AG08395 (cell line): ENCODE measurements around the gene KCNIP3.
"Not testable (repeated sequence)": the region's sequence is repeated elsewhere in the genome, so short reads cannot be mapped to it uniquely, and the experiment has no call there.

Source experiments
- DNase-seq: peaks from one replicate; pipeline ENCODE4 v3.0.0; 2012; ENCODE audit warnings: mixed read lengths, low spot score

The KCNIP3 gene

DNA sequence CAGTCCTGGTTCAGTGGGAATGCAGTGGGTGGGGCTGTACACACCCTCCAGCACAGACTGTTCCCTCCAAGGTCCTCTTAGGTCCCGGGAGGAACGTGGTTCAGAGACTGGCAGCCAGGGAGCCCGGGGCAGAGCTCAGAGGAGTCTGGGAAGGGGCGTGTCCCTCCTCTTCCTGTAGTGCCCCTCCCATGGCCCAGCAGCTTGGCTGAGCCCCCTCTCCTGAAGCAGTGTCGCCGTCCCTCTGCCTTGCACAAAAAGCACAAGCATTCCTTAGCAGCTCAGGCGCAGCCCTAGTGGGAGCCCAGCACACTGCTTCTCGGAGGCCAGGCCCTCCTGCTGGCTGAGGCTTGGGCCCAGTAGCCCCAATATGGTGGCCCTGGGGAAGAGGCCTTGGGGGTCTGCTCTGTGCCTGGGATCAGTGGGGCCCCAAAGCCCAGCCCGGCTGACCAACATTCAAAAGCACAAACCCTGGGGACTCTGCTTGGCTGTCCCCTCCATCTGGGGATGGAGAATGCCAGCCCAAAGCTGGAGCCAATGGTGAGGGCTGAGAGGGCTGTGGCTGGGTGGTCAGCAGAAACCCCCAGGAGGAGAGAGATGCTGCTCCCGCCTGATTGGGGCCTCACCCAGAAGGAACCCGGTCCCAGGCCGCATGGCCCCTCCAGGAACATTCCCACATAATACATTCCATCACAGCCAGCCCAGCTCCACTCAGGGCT lies 87.9 kb downstream of the KCNIP3 start:
- DNase-seq, result no peak

DNA sequence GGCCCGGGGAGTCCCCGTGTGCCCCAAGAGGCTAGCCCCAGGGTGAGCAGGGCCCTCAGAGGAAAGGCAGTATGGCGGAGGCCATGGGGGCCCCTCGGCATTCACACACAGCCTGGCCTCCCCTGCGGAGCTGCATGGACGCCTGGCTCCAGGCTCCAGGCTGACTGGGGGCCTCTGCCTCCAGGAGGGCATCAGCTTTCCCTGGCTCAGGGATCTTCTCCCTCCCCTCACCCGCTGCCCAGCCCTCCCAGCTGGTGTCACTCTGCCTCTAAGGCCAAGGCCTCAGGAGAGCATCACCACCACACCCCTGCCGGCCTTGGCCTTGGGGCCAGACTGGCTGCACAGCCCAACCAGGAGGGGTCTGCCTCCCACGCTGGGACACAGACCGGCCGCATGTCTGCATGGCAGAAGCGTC lies 88.4 kb downstream of the KCNIP3 start:
- no peak for DNase-seq

GRCh38 chr2:95386031-95386430 lies 88.9 kb downstream of the KCNIP3 start:
- no peak for DNase-seq

DNA sequence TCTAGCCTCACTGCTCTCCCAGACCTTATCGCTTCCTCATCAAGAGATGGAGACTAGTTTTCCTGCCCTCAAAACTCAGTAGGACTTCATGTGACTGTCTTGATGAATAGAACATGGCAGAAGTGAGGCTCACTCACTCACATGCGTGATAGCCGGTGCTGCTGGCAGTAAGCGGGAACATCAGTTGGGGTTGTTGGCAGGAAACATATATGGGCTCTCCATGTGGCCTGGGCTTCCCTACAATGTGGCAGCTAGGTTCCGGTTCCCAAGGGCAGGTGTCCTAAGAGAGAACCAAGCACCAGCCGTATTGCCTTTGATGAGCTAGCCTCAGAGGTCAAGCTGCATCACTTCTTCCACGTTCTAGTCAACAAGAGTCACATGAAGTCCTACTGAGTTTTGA lies 90.2 kb downstream of the KCNIP3 start:
- DNase-seq, result no peak

DNA sequence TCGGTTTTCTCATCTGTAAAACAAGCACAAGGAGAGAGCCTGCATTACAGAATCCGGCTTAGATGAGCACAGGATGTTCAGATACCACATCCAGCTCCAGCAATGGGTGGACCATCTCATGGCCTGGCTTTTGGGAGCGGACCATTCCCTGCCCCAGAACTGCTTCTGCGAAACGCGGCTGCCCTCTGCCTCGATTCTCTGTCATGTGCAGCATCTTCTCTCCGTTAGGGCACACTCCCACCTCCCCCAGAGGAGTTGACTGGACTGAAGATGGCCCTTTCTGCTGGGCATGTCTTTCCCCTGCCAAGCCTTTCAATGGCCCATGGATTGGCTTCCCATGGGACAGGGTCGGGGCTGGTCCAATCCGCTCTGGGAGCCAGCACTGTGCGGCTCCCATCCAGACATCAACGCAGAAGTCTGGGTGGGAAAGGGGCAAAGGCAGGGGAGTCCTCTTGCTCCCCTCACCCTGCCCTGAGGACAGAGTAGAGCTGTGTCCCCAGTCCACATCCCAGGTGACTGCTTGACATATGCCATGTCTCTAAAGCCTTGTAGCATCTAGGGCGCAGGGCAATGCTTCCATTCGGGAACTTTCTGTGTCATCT lies 91.0 kb downstream of the KCNIP3 start:
- DNase-seq, result no peak

DNA sequence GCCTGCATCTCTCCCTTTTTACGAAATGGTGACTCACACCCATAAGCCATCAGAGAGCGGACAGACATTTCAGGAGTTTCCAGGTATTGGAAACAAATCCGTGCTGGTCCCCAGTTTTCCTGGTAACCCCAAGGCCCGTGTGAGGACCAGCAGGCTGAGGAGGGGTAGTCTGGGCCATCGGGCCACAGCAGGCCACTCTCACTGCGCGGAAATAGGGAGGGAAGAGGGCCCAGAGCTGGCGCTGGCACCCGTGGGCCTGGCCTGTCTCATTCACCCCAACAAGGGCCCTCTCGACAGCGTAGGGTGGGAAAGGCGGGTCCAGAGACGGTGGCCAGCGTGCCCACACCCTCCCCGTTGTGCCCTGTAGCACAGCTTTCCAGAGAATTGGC lies 91.7 kb downstream of the KCNIP3 start:
- DNase-seq, result no peak

DNA sequence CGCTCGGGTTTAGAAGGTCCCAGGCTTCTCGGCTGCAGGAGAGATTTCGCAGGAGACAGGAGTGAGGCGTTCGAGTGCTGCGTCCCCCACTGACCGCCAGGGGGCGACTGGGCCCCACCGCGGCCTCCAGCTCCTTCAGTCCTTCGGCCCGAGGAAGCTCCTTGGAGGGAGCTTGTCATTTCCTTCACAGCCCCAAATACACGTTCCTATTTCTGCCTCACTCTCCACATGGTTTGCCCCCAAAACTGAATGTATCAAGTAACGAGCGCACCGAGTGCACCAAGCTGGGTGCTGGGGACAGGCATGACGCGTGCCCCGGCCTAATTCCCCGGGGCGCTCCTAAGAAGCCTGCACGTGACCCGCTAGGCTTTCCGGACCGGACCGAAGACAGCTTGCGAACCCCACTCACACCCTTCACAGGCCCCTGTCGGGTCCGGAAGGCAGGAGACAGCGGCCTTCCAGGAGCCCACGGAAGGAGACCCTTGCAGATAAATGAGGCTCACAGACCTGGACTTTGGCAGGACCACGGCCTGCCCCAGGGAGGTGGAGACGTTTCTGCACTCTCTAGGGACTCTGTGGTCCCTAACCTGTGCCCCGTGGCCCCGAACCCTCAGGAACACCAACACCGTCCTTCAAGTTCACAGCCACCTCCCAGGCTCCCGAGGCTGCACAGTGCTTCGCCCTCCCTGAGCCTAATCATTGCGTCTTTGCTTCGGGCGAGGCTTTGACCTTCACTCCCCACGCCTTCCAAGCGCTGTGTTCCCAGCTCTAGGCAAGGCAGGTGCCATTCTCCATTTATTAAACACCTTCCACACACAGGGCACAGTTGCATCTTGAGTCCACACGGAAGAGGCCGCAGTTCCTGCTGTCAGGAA lies 92.3 kb downstream of the KCNIP3 start:
- DNase-seq, result peak; percentile 87

DNA sequence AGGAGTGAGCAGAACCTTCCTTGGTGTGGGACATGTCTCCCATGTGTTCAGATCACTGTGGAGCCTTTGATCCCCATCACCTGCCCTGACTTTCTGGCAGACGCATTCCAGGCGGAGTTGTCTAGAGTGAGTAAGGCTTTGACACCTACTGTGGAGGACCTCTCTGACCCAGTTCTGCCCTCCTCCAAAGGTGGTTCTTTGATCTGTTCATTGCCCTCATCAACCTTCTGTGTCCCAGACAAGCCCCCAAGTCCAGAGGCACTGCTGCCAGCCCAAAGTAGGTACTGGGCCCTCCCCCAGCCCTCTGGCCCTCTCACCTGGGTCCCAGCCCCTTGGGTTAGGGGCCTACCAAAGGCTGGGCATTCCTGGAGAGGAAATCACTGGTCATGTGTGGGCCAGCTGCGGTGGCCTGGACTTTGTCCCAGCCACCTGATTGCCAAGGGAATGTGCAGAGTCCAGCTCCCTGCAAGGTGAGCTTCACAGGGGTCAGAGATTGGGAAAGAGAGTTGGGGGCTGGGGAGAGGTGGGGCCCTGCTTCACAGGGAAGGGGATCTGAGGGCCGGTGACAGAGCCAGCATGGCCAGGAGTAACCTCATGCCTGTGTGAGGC lies 93.2 kb downstream of the KCNIP3 start:
- DNase-seq, result no peak

DNA sequence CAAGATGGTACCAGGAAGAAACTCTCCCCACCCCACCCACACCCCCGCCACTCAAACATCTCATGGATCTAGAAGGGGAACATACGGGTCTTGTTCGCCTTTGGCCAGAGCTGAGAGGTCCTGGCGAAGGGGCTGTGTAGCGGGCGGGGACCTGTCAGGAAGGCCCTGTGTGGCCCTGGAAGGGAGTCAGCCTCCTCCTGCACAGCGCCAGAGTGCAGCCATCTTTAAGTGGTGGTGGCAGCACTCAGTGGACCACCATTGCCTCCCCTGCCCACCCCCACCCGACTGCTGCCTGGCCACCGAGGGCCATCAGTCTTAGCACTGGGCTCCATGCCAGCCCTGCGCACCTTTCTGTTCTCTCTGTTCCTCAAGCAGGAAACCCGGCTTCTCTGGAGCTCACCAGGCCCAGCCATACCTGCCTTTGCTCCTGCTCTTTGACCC lies 93.8 kb downstream of the KCNIP3 start:
- DNase-seq, result no peak

DNA sequence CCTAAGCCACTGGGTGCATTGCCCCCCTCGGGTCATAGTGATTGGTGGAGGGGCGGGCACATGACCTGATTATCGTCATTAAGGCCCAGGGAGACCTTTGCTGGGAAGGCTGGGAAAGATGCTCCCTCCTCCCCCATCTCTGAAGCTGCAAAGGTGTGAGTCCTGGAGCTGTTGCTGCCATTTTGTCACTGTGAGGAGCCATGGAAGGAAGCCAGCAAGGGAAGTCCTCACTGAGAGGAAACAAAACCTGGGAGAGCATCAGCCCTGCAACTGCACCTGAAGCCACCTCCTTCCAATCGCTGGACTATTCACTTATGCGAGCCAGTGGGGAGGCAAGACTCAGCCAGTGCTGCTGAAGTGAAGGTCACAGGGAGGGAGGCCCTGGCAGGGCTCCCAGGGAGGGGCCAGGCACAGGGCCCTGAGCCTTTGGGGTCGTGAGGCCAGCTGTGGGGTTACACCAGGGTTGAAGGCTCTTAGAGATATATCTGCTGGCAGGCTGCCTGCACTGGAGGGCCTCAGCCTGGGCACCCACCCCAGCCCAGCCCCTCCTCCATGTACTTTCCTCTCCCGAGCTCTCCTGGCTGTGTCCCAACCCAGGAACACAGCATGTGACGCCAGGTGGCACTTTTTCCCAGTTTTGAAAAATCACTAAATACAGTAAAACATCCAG lies 94.6 kb downstream of the KCNIP3 start:
- no peak for DNase-seq

DNA sequence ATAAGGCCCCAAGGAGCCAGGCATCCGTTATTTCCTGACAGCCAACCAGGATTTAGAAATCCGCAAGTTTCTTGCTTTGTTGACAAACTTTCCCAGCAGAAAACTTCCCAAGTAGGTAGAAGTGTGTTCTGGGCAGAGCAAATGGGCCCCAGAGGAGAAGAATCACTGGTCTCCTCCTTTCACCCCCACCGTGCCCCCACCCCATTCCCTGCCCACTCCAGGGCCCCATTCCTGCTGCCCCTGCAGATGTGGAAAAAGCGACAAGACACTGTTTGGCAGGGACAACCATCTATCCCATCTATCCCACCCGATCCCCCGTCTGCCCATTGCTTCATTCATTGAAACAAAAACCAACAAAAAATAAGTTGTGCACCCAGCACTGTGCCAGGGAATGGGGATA lies 95.2 kb downstream of the KCNIP3 start:
- no peak for DNase-seq

DNA sequence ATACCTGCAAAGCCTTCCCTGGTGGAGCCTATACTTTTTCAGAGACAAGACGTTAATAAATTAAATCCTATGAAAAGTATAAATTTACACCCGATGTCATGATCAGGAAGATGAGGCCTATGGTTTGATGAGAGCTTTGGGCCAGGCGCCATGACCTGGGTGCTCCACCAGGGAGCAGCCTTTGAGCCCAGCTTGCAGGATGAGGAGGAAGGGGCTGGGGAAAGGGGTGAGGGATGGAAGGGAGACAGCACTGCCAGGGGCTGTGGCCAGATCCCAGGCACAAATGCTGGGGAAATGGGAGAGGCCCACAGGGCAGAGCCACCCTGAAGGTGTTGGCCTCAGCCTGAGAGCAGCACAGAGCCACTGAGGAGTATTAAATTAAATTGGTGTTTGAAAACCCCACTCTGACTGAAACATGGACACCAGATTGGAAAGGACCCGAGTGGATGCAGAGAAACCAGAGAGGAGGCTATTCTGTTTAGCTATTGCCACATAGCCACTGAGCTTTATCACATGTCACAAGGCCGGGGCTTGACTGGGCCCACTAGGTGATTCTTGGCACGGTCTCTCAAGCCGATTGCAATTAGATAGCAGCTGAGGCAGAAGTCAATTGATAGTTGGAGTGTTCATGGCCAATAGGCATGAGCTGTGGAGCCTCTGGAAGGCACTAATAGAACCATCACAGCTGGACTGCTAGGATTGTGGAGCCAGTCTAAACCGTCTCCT lies 95.7 kb downstream of the KCNIP3 start:
- DNase-seq, result no peak

DNA sequence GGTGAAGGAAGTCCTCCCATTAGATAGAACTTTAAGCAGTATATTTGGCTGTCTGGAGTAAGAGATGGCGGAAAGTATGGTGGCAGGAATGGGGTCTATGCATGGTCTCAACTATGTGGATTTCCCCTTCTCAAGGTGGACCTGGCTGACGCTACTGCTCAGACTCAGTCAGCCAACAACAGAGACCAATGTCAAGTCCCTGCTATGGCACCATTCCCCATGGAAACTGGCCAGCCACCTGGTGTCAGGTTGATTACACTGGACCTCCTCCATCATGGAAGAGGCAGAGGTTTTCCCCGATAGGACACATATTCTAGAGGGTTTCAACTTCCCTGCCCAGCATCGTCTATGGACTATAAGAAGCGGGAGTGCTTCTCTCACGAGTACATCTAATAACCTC lies 96.8 kb downstream of the KCNIP3 start:
- no peak for DNase-seq

DNA sequence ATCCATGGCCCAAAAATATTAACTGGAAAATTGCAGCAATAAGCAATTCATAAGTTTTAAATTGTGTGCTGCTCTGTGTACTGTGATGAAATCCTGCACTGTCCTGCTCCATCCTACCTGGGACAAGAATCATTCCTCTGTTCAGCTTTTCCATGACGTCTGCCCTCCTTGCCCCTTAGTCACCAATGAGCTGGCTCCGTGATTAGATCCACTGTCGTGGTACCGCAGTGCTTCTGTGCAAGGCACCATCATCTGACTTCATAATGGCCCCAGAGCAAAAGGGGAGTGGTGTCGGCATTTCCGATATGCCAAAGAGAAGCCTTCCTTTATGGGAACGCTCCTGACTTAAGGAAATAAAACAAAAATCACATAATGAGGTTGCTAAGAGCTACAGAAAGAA lies 101.9 kb downstream of the KCNIP3 start:
- no peak for DNase-seq

DNA sequence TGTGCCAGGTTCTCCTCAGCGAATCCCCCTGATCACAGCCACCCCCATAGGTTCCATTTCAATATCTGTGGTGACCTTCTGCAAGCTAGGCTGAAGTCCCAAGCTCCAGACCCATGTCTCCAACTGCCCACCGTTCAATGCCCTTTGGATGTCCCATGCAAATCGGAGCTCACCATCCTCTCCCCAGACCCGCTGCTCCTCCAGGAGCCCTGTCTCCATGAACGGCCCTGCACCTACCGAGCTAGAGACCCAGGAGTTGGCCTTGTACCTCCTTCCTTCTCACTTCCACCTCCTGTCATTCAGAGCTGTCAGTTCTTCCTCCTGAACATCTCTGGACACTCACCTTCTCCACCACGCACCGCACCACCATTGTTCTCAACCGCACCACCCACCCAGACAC lies 104.3 kb downstream of the KCNIP3 start:
- DNase-seq, result no peak

DNA sequence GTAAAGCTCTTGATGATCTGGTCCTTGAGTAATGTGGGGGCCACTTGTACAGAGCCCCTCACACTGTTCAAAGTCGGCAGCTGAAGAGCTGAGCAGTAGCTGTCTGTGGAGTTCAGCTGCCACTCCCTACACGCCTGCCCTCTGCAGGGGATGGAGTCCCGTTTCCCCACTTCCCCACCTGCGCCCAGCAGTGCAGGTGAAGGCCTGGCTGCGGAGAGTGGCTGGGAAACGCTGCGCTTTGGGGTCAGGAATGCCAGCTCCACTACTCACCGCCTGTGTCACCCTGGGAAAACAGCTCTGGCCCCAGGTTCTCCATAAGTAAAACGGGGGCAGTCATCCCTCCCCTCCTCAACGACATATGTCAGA lies 104.8 kb downstream of the KCNIP3 start:
- not testable (repeated sequence) for DNase-seq

DNA sequence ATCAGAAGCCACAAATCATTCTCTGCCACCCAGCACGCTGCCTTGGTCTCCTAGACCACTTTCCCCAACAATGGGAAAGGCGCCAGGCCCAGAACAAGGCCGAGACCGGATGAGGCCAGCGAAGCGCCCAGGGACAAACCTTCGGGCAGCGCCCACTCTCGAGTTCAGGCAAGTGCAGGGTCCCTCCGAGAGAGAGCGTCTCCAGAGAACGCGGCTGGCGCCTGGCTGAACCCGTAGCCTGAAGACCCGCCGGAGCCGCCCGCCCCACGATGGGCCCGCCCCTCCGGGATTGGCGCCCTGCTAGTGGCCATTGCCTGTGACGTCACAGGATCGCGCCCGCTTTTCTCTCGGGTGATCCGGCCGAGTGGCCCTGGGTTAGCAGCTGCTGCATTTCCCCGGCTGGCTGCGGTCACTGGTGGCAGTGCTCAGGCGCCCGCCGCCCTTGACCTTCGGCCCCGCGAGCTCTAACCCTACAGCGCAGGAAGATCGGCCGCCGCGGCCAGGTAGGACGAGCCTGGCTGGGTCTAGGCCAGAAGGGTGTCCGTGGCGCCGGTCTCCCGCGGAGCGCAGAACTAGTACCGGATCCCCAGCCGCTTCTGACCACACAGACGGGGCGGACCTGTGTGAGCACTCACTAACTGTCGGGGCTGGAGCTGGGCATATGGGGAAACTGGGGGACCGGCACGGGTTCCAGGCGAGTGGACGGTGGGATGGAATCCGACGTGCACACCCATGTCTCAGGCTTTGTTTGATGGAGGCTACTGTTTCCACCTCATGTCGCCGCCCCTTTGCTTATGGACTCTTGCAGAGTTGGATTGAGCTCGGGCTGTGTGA lies 105.4 kb downstream of the KCNIP3 start, which contains the start of gene FAHD2A:
Gene FAHD2A, plus strand, starts transcription at position 339 of the 834 bp plus-strand sequence. CDS start 2,851 bp downstream, outside the sequence.
- DNase-seq, result peak; percentile 99

DNA sequence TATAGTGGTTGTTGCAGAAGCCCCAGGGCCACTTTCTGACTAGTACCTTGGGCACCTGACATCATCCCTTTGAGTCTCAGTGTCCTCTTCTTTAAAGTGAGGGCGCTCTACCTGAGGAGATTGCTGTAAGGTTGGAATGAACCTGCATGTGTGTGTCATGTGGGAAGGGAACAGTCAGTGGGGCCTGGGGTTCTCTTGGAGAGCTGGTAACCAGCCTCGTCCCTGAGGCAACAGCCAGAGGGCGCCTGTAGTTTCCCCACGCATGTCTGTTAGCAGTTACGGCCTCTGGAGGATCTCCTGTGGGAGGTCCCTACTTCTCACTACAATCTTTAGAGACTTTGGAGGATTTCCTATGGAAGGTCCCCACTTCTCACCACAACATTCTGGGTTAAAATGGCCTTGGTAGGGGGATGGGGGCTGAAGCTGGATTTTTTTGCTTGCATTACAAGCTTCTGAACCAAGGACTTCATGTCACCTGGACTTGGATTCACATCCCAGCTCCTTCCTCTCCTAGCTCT lies 106.1 kb downstream of the KCNIP3 start:
- DNase-seq, result peak; percentile 18

GRCh38 chr2:95403824-95404223 lies 106.7 kb downstream of the KCNIP3 start:
- not testable (repeated sequence) for DNase-seq

DNA sequence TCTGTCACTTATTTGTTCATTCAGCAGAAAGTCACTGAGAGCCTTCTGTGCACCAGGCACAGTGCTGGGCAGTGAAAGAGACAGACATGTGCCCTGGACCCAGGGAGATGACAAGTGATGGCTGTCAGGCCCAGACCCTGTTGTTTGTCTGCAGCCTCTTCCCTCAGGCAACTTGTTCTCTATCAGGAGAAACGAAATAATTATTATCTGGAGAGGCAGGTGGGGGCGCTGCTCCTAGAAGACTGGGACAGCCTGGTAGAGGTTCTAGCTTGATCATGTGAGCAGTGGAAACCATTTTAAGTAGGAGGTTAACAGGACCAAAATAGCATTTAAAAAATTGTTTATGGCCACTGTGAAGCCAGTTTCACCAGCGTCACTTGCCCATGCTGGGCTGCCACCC lies 107.5 kb downstream of the KCNIP3 start:
- DNase-seq, result not testable (repeated sequence)
